Fibroblast of pulmonary artery (primary cell): ENCODE data around the gene SERINC2.
A peak's percentile ranks its signal among the peaks of the same experiment; 100 is the strongest.

ENCODE experiments used
- DNase-seq: peaks from one replicate; pipeline ENCODE4 v3.0.0-alpha.2; 2010; ENCODE audit warnings: low read depth
- H3K4me3 ChIP-seq: replicated peaks from 2 replicates; pipeline ENCODE4 v1.5.1; 2011; ENCODE audit warnings: low read depth, mild to moderate bottlenecking, control low read depth, low read length, moderate library complexity
- TF ChIP-seq, protein P1 (sequence below): IDR thresholded peaks from 2 replicates; pipeline ENCODE4 v1.5.1; 2011; ENCODE audit warnings: mild to moderate bottlenecking, control low read depth, low read length, inconsistent platforms; ENCODE audit errors: missing control alignments

The SERINC2 gene

DNA sequence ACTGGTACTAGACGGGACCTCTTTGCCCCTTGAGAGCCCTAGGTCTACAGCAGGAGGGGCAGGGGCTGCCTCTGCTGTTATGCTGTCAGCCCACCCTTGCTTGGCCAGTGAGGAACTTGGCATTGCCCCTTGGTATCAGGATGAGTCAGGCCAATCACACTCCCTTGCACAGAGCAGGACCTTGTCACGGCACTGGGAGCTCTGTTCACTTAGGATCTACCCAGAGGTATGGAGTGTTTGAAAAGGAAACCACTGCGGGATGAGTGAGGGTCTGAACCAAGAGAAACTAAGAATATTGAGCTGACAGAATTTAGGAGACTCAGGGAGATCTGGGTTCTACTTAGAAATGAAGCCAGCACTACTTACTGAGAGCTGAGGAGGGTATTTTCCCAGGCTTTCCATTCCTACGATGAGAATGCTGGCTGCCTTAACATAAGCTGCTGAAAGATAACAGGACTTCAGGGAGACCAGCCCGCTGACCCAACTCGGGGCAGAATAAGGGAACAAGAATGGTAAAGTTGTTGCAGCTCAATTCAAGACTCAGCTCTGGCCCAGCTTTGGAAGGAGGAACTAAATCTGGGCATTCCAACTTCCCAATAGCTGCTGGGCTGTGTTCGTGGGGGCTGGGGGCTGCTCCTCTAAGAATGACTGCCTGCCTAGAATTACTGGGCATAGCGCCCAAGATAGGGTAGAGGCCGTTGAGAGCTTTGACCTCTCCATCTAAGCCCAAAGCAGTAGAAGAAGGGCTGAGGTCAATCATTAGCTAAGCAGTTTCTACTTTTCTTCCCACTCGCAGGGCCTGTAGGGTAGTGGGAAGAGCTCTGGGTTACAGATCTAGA, 41.7 kb upstream of the SERINC2 start:
- H3K4me3 ChIP-seq = no peak overlapping the region
- TF ChIP-seq, protein P1, sequence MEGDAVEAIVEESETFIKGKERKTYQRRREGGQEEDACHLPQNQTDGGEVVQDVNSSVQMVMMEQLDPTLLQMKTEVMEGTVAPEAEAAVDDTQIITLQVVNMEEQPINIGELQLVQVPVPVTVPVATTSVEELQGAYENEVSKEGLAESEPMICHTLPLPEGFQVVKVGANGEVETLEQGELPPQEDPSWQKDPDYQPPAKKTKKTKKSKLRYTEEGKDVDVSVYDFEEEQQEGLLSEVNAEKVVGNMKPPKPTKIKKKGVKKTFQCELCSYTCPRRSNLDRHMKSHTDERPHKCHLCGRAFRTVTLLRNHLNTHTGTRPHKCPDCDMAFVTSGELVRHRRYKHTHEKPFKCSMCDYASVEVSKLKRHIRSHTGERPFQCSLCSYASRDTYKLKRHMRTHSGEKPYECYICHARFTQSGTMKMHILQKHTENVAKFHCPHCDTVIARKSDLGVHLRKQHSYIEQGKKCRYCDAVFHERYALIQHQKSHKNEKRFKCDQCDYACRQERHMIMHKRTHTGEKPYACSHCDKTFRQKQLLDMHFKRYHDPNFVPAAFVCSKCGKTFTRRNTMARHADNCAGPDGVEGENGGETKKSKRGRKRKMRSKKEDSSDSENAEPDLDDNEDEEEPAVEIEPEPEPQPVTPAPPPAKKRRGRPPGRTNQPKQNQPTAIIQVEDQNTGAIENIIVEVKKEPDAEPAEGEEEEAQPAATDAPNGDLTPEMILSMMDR = no peak
- DNase-seq = no peak

DNA sequence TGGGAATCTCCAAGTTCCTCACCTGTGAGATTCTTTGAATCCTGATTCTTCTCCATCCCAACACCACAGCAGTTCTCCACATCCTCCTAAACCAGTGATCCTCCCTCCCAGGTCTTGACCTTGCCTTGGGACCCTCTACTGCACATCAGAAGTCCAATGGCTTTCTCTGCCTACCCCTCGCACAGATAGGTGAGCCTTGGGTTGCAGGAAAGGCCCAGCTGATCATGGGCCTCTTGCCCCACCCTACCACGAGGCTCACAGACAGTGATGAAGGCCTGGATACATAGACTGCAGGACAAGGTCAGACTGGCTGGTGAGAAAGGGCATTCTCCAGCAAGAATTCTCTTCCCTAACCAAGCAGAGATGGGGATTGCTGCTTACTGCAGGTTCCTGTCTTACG, 41.0 kb upstream of the SERINC2 start:
- TF ChIP-seq, protein P1 = no peak
- H3K4me3 ChIP-seq = no peak overlapping the region
- no peak for DNase-seq

DNA sequence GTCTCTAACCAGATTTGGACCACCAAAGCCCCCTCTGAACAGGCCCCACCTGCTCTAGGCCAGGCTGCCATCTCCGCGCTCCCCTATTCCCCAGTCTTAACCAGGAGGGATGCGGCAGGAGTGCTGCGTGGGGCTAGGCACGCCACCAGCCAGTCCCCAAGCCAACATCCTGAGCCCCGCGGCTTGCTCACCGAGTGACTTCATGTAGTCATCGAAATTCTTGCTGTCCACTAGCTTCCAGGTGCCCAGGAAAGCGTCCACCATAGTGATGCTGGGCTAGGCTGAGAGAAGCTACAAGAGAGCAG, 40.3 kb upstream of the SERINC2 start:
- TF ChIP-seq, protein P1 = no peak
- DNase-seq = no peak
- peak overlapping the region; percentile 35 for H3K4me3 ChIP-seq

DNA sequence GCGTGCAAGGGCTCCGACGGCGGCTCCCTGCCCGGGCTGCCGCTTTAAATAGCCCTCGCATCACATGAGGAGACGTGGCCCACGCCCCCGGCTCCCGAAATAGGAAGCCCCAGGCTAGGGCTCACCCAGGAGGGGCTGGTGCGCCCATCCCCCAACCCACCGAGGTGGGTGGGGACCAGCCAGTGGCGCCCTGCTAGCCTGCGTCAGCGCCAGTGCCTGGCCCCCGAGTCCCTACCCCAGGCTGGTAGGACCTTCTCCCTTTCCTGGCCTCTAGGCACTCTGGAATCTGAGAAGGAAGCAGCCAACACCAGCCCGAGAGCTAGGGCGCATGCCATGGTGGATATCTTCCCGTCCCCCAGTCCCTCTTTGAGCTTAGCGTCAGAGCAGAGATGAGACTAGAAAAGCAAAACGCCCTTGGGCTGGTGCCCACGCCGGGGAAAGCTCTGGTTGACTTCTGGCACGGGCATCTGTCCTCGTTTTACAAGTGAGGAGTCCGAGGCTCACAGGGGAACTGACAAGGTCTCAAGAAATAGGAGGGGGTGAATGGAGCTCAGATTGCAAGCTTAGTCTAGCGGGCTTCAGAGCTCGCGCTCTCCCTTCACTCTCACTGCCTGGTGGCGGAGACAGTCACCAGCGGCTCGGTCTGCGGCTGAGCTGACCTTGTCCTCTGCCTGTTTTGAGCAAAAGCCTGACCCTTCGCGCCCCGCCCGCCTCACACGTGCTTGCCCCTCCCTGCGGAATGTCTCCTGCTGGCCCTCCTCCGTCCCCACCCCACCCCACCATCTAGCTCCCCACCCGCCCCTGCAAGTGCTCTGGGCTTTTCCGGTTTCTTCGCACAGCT, 39.7 kb upstream of the SERINC2 start, which contains the start of gene FABP3:
FABP3 (minus strand) TSS at position 21 of the 841 bp plus-strand sequence. CDS start 62 bp downstream, outside the sequence.
- TF ChIP-seq, protein P1 = no peak
- peak; percentile 51 for DNase-seq
- H3K4me3 ChIP-seq = peak within 1 kb of the TSS; percentile 35

DNA sequence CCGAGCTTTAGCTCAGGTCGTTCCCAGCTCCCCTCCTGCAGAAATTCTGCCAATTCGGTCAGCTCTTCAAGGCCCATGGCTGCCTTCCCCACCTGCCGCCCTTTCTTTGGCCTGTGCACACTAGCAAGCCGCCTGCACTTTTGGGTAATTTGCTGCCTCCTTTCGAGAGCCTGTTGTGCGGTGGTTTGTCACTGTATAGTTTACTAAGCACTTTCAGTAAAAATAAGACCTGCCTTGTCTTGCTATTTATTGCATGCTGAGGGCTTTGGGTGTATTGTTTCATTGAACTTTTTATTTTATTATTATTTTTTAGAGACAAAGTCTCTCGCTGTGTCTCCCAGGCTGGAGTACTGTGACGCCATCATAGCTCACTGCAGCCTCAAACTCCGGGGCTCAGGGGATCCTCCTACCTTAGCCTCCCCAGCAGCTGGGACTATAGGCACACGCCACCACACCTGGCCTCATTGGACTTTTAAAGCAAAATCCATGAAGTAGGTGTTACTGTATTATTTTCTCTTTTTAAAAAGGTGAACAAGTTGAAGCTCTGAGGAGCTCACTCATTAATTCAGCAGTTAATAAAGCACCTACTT, 39.0 kb upstream of the SERINC2 start:
- H3K4me3 ChIP-seq = peak overlapping the region; percentile 35
- DNase-seq = no peak
- TF ChIP-seq, protein P1 = no peak

DNA sequence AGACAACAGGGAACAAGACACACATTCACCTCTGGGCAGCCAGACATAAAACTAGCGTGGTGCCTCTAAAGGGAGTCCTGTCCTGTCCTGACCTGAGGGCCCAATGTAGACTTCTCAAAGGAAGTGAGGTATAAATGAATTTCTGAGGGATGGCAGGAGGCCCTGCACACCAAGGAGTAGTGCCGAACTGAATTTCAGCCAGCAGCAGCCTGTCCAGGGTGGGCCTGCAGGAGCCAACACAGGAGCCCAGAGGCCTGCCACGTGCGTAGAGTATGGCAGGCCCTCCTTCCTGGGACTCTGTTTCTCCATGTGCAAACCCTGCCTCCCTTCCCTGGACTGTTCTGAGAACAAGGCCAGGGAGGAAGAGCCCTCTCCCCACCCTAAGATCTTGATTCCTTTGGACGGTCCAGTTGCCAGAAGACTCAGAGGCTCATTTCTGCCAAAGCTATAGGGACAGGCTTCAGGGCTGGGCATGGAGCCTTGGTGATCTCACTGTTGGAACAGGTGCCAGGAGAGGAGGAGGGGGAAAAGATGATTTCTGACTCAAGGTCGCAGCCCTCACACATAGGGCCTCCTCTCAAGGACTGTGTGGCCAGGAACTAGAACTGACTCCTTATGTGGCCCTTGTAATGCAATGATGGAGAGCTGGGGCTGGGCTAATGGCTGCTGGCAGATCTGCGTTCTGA, 38.4 kb upstream of the SERINC2 start:
- TF ChIP-seq, protein P1 = no peak
- no peak overlapping the region for H3K4me3 ChIP-seq
- DNase-seq = peak; percentile 62
